AG04450 (cell line): ENCODE measurements around the gene SART3. TPM values are rescaled to one million over a fixed set of nuclear protein-coding genes. Genes with fewer than 3 reads are reported as not detected.
"Not testable (repeated sequence)": the region's sequence is repeated elsewhere in the genome, so short reads cannot be mapped to it uniquely, and the experiment has no call there.

Experiments
- CTCF ChIA-PET: fragments of 300-600, 350-600 bp; formaldehyde crosslinking; extraction: SDS; loops from one replicate; lab custom pipeline; 2022; ENCODE audit warnings: antibody characterized with exemption, inconsistent platforms; lab: Charles Lee
- POLR2A ChIA-PET: fragments of 350-600 bp; formaldehyde crosslinking; extraction: SDS; loops from one replicate; lab custom pipeline; 2021; ENCODE audit warnings: antibody characterized with exemption, inconsistent platforms; lab: Yijun Ruan, JAX
- DNase-seq: peaks from one replicate; pipeline ENCODE4 v3.0.0-alpha.2; 2011; ENCODE audit warnings: low read depth, low spot score
- H3K27ac ChIP-seq: one replicate; pipeline ENCODE4 v1.5.1; 2012; ENCODE audit warnings: low read depth, low read length, control low read depth
- H3K27me3 ChIP-seq: one replicate; pipeline ENCODE4 v1.6.0; 2012; ENCODE audit warnings: low read length; ENCODE audit not compliant: control insufficient read depth, insufficient read depth
- H3K4me3 ChIP-seq: 2 replicates; pipeline ENCODE4 v1.5.1; 2011; ENCODE audit warnings: mild to moderate bottlenecking, low read depth, low read length, control low read depth
- H3K9me3 ChIP-seq: 2 replicates; pipeline ENCODE4 v1.5.1; 2012; ENCODE audit warnings: low read length; ENCODE audit not compliant: control insufficient read depth, insufficient read depth
- polyA plus RNA-seq: library from polyadenylated mRNA; depleted of rRNA; stranded (reverse); fragments of >200 nt; gene quantifications from 2 replicates; pipeline ENCODE4 v1.2.3, GENCODE V29; 2011
- TF ChIP-seq, protein P1 (sequence below): IDR thresholded peaks from 2 replicates; pipeline ENCODE4 v1.5.1; 2011; ENCODE audit warnings: low read depth, low read length, control low read depth, inconsistent platforms

The SART3 gene
- polyA plus RNA-seq, 1 experiment, result 23.9 TPM

DNA sequence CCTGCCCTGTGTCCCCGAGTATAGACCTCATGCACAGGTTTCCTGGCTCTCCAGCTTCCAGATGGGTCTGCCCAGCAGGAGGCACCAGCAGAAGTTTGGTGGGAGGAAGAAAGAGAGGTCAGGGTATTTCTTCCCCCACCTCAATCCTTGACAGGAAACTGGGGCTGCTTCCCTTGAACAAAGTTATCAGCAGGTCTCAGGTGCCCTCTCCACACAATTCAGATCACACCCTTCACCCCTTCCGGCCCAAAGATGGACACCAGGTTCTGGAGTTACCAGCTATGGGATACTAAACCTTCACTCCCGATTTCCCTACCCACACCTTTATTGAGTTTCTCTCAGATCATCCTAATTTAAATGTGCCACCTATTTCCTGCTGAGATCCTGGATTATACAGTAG lies 1.2 kb downstream of the SART3 start:
- Histone ChIP-seq H3K27ac (no peak overlapping the region), H3K4me3 (peak overlapping the region; percentile 100), H3K27me3 (no peaks in the 10 kb centered on the region), H3K9me3 (no peaks in the 10 kb centered on the region; the same call in 1 of the 2 replicates)
- ChIA-PET CTCF (interaction anchor here (1.0 to 15.8 kb wide), 3 partner anchors 48 to 391 kb away, joined by 3 to 508 read pairs (median 9); no protein-coding TSS in a partner anchor), POLR2A (no interaction called here)
- no peak for DNase-seq
- TF ChIP-seq, protein P1, sequence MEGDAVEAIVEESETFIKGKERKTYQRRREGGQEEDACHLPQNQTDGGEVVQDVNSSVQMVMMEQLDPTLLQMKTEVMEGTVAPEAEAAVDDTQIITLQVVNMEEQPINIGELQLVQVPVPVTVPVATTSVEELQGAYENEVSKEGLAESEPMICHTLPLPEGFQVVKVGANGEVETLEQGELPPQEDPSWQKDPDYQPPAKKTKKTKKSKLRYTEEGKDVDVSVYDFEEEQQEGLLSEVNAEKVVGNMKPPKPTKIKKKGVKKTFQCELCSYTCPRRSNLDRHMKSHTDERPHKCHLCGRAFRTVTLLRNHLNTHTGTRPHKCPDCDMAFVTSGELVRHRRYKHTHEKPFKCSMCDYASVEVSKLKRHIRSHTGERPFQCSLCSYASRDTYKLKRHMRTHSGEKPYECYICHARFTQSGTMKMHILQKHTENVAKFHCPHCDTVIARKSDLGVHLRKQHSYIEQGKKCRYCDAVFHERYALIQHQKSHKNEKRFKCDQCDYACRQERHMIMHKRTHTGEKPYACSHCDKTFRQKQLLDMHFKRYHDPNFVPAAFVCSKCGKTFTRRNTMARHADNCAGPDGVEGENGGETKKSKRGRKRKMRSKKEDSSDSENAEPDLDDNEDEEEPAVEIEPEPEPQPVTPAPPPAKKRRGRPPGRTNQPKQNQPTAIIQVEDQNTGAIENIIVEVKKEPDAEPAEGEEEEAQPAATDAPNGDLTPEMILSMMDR, result peak; percentile 15; the same call in 1 of the 2 replicates

GRCh38 chr12:108559007-108559655 lies 1.8 kb downstream of the SART3 start:
- CTCF ChIA-PET, result interaction anchor here (0.7 to 15.8 kb wide), 4 partner anchors 47 to 826 kb away, joined by 3 to 508 read pairs (median 6); no protein-coding TSS in a partner anchor
- DNase-seq, result no peak
- Histone ChIP-seq H3K27me3 (no peaks in the 10 kb centered on the region), H3K27ac (no peak overlapping the region), H3K4me3 (no peak overlapping the region), H3K9me3 (no peaks in the 10 kb centered on the region; the same call in 1 of the 2 replicates)
- POLR2A ChIA-PET, result no interaction called here
- TF ChIP-seq, protein P1, result no peak

- H3K4me3 ChIP-seq, CTCF ChIA-PET, POLR2A ChIA-PET, H3K27me3 ChIP-seq, H3K27ac ChIP-seq, H3K9me3 ChIP-seq, DNase-seq: not testable (repeated sequence)
These were observed 5.6 kb downstream of the SART3 start for GRCh38 chr12:108555383-108555782.

DNA sequence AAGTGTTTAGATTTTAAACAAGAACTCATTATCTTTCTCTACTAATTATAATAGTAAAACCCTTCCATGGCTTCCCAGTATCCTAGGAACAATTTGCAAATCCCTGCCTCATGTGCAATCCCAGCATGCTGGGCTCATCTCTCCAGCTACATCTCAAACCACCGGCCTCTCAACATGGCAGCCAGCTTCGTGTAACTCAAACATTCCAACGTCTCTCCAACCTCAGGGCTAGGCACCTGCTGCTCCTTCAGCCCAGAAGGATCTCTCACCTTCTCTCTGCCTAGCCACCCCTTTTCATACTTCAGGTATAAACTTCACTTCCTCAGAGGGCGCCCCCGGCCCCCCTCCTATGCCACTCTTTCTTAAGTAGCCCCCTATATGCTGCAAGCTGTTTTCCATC lies 7.2 kb downstream of the SART3 start:
- TF ChIP-seq, protein P1, result no peak
- ChIA-PET POLR2A (no interaction called here), CTCF (interaction anchor here (0.6 kb wide), 1 partner anchor 250 kb away, joined by 3 read pairs; no protein-coding TSS in a partner anchor)
- Histone ChIP-seq H3K27me3 (no peaks in the 10 kb centered on the region), H3K9me3 (no peaks in the 10 kb centered on the region), H3K4me3 (no peak overlapping the region), H3K27ac (no peak overlapping the region)
- no peak for DNase-seq

DNA sequence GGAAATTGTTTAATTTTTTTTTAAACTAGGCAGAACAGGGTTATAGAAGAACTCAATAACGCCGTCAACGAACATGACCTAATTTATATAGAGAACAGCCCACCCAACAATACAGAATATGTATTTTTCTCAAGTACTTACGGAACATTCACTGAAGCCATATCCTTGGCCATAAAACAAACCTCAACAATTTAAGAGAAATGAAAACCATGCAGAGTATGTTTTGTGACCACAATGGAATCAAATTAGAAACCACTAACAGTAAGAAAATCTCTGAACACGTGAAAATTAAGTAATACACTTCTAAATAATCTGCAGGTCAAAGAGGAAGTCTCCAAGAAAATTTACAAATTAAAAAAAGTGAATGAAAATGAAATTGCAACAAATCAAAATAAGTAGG lies 9.4 kb downstream of the SART3 start:
- ChIA-PET POLR2A (no interaction called here), CTCF (interaction anchor here (1.0 kb wide), 2 partner anchors 66 kb away, joined by 3 to 4 read pairs; no protein-coding TSS in a partner anchor)
- no peak overlapping the region for H3K27ac ChIP-seq
- H3K9me3 ChIP-seq, result no peaks in the 10 kb centered on the region
- no peak for DNase-seq
- TF ChIP-seq, protein P1, result no peak
- H3K4me3 ChIP-seq, result no peak overlapping the region
- no peaks in the 10 kb centered on the region for H3K27me3 ChIP-seq
